ENCODE data around the gene ADGRB2.

DNA sequence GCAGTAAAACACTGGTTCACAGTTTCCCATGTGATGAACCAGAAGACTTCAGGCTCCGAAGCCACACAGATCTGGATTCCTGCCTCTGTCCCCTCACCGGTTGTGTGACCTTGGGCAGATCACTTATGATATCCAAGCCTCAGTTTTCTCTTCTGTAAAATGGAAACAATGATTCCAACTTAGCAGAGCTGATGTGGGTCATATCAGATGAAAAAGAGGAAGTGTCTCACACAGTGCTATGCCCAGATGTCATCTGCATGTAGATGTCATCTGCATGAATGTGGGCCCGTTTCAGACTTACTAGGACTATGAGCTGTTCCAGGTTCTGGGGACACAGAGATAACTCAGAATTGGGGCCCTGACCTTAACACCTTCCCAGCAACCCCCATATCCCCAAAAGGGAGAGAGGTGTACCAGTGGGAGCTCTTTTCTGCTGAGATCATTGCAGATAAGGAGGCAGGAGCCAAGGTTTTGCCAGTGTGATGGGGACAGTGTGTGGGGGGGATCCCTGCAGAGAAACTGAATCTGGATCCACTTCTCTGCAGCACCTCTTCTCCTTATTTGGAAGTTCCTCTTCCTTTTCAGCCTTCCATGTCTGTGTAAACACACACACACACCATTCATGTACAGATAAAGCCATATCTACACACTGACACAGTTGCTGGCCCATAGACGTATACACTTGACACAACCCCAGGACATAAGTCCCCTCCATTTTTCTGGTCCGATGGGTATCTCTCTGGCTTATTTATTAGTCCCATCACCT lies 5.0 kb upstream of the ADGRB2 start:
- no peak for TF ChIP-seq EZH2phosphoT487 (IDR thresholded peaks at IDR 0.05; ENCODE audit: low read depth)
- TF ChIP-seq CTCF (IDR thresholded peaks at IDR 0.05; ENCODE audit: low read depth, low read length), result no peak

Data from OCI-LY3 (cell line).